PFSK-1 (cell line): ENCODE measurements around the gene ISL2.

Source experiments
- FOXP2 ChIP-seq: optimal IDR thresholded peaks from 2 replicates; pipeline ENCODE3; 2011; ENCODE audit warnings: borderline replicate concordance, control low read depth, inconsistent platforms; ENCODE audit not compliant: insufficient read depth; ENCODE audit errors: extremely low read length, extremely low read depth
- POLR2AphosphoS5 ChIP-seq: IDR thresholded peaks from 2 replicates; pipeline ENCODE4 v1.6.1; 2012; ENCODE audit warnings: low read depth, mild to moderate bottlenecking, control low read depth, low read length, moderate library complexity
- SIN3A ChIP-seq: IDR thresholded peaks from 2 replicates; pipeline ENCODE4 v1.6.1; 2012; ENCODE audit warnings: mild to moderate bottlenecking, low read length, moderate library complexity, borderline replicate concordance; ENCODE audit not compliant: insufficient read depth
- TAF1 ChIP-seq: IDR thresholded peaks from 2 replicates; pipeline ENCODE4 v1.6.1; 2012; ENCODE audit warnings: low read length, control low read depth, borderline replicate concordance; ENCODE audit not compliant: insufficient read depth
- TF ChIP-seq, protein P1 (sequence below), 2 experiments: IDR thresholded peaks; 2 replicates each; pipeline versions ENCODE4 v1.6.1 to v1.8.0; 2011 to 2012; ENCODE audit warnings: low read depth in 2 of 2, low read length in 2 of 2, control low read depth in 1 of 2, inconsistent platforms in 1 of 2, mild to moderate bottlenecking in 1 of 2, moderate library complexity in 1 of 2; ENCODE audit not compliant: insufficient read depth in 1 of 2

Gene ISL2

GRCh38 chr15:76337059-76337695 is 604 bp downstream of the ISL2 start:
- TF ChIP-seq TAF1 (no peak), POLR2AphosphoS5 (no peak), SIN3A (no peak), FOXP2 (peak; percentile 63)
- TF ChIP-seq, protein P1, sequence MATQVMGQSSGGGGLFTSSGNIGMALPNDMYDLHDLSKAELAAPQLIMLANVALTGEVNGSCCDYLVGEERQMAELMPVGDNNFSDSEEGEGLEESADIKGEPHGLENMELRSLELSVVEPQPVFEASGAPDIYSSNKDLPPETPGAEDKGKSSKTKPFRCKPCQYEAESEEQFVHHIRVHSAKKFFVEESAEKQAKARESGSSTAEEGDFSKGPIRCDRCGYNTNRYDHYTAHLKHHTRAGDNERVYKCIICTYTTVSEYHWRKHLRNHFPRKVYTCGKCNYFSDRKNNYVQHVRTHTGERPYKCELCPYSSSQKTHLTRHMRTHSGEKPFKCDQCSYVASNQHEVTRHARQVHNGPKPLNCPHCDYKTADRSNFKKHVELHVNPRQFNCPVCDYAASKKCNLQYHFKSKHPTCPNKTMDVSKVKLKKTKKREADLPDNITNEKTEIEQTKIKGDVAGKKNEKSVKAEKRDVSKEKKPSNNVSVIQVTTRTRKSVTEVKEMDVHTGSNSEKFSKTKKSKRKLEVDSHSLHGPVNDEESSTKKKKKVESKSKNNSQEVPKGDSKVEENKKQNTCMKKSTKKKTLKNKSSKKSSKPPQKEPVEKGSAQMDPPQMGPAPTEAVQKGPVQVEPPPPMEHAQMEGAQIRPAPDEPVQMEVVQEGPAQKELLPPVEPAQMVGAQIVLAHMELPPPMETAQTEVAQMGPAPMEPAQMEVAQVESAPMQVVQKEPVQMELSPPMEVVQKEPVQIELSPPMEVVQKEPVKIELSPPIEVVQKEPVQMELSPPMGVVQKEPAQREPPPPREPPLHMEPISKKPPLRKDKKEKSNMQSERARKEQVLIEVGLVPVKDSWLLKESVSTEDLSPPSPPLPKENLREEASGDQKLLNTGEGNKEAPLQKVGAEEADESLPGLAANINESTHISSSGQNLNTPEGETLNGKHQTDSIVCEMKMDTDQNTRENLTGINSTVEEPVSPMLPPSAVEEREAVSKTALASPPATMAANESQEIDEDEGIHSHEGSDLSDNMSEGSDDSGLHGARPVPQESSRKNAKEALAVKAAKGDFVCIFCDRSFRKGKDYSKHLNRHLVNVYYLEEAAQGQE (IDR thresholded peaks at IDR 0.05; ENCODE audit: insufficient read depth in 1 of 2, low read depth in 2 of 2, low read length in 2 of 2) = no peak

GRCh38 chr15:76337696-76338485 is 1.3 kb downstream of the ISL2 start:
- no peak for TF ChIP-seq FOXP2
- TF ChIP-seq, protein P1 (IDR thresholded peaks at IDR 0.05; ENCODE audit: insufficient read depth in 1 of 2, low read depth in 2 of 2, low read length in 2 of 2) = no peak
- no peak for TF ChIP-seq TAF1
- no peak for TF ChIP-seq POLR2AphosphoS5
- TF ChIP-seq SIN3A = no peak

DNA sequence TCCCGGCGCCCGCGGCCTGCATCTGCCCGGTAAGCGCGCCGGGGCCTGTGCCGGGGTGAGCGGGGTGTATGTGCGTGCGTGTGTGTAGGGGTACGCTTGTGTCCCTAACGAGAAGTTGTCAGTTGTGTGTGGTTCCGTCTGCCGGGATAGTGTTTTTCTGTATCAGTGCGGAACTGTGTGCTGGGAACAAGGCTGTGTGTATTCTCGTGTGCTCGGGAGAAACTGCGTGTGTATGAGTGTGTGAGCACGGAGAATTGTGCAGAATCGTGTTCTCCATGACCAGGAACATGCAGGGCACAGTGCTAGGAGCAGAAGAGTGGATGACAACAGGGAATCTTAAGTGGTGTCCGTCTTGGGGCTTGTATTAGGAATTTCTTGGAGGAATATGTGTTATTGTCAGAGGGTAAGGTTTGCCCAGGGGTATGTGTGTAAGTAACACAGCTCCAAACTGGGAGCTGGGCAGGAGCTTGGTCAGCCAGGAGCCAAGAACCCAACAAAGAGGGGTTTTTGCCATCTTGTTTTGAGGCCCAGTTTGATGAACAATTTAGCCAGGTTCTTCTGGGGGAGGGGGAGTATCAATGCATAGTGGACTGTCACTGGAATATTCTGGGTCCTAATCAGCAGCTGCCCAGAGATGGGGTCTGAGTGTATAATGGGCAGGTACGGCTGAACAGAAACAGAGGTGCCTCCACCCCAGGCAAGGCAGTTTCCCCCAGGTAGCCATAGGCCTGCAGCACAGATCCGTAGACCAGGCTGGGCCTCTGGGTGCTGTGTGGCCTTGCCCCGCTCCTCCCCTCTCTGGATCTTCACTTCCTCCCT is 2.1 kb downstream of the ISL2 start:
- TF ChIP-seq, protein P1 (IDR thresholded peaks at IDR 0.05; ENCODE audit: insufficient read depth in 1 of 2, low read depth in 2 of 2, low read length in 2 of 2) = no peak
- TF ChIP-seq SIN3A (no peak), TAF1 (no peak), POLR2AphosphoS5 (no peak), FOXP2 (no peak)

DNA sequence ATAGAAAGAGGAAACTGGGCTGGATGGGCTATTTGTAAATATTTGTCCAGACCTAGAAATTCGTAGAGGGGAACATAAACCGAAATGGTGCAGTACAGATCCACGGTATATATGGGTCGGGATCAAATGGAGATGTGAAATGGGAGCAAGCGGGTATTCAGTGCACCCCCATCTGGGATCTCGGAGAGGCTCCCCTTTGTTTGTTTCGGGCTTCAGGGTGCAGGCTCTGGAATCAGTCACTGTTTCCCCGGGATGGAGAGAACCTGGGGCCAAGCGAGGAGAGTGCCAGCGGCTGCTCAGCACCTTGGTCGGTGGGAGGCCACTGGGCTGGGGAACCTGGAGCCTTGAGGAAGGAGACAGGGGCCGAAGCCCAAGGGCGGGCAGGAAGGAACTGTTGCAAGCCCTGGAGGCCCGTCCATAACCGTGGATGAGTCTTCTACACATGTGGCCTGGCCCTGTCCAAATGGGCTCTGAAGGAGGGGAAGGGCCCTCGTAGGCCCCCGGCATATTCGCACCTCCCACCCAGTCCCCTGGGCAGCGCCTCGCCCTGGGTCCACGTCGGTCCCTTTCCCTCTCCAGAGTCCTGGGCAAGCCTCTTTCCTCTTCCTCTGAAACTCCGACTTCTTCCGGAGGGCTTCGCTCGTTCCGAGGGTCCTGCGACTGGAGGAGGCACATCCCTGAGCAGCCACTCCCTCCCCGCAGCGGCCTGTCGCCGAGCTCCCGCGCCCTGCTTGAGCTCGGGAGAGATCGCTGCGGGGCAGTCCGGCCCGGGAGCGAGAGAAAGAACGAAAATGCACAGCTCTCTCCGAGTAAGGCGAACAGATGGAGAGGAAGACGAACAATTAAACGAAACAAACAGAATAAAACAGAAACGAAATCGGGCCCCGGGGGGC is 3.0 kb downstream of the ISL2 start:
- TF ChIP-seq SIN3A = no peak
- no peak for TF ChIP-seq POLR2AphosphoS5
- no peak for TF ChIP-seq TAF1
